Hepatocyte (in vitro differentiated cells): ENCODE measurements around the gene RCN1.

Experiments
- CTCF ChIP-seq: fragments of 200-600 bp; sonication (generic); IDR thresholded peaks from 2 replicates; pipeline ENCODE4 v1.5.1; 2016; ENCODE audit warnings: antibody characterized with exemption, mild to moderate bottlenecking; ENCODE audit not compliant: poor library complexity
- EZH2 ChIP-seq: fragments of 200-600 bp; sonication (generic); IDR thresholded peaks from 2 replicates; pipeline ENCODE4 v1.6.1; 2016; ENCODE audit warnings: antibody characterized with exemption, mild to moderate bottlenecking, borderline replicate concordance
- EZH2phosphoT487 ChIP-seq: fragments of 200-600 bp; sonication (generic); IDR thresholded peaks from one replicate; pipeline ENCODE4 v1.6.1; 2018; ENCODE audit warnings: antibody characterized with exemption, mild to moderate bottlenecking, low read depth, moderate library complexity; ENCODE audit not compliant: unreplicated experiment, severe bottlenecking

- TF ChIP-seq EZH2 (no peak), CTCF (no peak), EZH2phosphoT487 (no peak)
Measured at GRCh38 chr11:32079553-32079952, 11.3 kb upstream of the RCN1 start.
